Stimulated activated CD4-positive, alpha-beta T cell treated with anti-CD3 and anti-CD28 coated beads, Interleukin-1b, Interleukin-23, amount 100 ng/mL, for 24 hours (primary cell): ENCODE results near the gene DNAJC1.
"Not testable (repeated sequence)": the region's sequence is repeated elsewhere in the genome, so short reads cannot be mapped to it uniquely, and the experiment has no call there.

Experiments
- DNase-seq, 4 experiments: peaks; one replicate each; pipeline ENCODE4 v3.0.0-alpha.2; 2020; ENCODE audit warnings: low read depth in 4 of 4, low spot score in 1 of 4

The DNAJC1 gene, protein sequence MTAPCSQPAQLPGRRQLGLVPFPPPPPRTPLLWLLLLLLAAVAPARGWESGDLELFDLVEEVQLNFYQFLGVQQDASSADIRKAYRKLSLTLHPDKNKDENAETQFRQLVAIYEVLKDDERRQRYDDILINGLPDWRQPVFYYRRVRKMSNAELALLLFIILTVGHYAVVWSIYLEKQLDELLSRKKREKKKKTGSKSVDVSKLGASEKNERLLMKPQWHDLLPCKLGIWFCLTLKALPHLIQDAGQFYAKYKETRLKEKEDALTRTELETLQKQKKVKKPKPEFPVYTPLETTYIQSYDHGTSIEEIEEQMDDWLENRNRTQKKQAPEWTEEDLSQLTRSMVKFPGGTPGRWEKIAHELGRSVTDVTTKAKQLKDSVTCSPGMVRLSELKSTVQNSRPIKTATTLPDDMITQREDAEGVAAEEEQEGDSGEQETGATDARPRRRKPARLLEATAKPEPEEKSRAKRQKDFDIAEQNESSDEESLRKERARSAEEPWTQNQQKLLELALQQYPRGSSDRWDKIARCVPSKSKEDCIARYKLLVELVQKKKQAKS

DNA sequence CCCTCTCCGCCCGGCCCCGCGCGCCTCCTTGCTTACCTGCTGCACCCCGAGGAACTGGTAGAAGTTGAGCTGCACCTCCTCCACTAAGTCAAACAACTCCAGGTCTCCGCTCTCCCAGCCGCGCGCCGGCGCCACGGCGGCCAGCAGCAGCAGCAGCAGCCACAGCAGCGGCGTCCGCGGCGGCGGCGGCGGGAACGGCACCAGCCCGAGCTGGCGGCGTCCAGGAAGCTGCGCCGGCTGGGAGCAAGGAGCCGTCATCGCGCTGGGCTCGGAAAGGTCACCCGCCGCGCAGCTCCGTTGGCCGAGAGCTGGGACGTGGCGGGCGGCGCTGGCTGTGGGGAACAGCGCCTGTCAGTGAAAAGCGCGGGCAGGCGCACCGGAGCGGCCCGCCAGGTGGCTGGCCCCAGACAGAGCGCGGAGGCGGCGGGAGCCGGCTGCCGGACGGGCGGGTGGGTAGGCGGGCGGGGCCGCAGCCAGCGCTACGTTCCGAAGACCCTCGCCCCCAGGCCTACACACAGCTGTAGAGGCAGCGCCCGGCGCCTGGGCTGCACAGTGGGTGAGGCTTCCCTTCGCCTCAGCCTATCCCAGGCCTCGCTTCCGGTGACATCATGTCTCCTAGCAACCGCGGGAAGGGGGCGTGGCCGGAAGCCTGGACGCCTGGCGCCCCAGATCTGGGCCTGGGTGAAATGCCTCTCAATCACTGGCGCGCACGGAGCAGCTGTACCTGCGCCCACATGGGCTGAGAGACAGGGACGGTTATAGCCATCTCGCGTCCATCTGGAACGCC, at the start of gene DNAJC1:
Gene DNAJC1 (minus strand): TSS at position 554 of the 787 bp plus-strand sequence. CDS start 296 bp downstream, at position 258.
- DNase-seq = peak; percentile 98

DNA sequence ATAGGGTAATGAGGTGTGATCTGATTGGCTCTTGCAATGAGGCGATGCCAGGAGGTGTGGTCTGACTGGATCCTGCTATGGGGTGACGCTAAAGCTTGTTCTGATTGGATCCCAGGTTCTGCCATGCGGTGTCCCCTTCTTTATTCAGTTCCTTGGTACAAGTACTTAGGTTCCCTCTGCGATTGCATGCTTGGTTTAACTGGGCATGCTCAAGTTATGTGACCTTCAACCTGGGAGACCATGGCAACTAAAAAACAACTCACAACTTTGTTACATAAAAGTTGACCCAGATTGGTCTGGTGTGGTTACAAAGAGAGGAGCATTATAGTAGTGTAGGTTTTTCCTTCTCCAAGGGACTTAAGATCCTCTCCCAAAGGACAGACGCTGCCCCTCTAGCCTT, 49.5 kb upstream of the DNAJC1 start:
- DNase-seq = no peak

GRCh38 chr10:22049635-22050034, 46.1 kb upstream of the DNAJC1 start:
- no peak for DNase-seq

- no peak for DNase-seq
Observed at GRCh38 chr10:22047812-22048211, 44.3 kb upstream of the DNAJC1 start.

DNA sequence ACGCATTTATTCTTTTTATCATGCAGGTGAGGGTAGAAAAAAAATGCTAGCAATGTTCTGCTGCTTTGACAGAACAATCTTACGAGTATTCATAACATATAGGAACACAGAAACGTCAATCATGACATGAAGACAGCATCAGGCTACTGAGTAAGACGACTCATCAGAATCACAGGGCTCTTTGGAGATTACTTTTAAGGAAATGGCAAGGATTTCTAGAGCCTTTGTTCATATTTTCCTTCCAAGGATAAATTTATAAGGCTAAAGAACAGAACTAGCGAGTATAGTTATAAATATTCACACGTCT, 39.8 kb upstream of the DNAJC1 start:
- no peak for DNase-seq

GRCh38 chr10:22042557-22043326, 39.2 kb upstream of the DNAJC1 start:
- DNase-seq = no peak

DNA sequence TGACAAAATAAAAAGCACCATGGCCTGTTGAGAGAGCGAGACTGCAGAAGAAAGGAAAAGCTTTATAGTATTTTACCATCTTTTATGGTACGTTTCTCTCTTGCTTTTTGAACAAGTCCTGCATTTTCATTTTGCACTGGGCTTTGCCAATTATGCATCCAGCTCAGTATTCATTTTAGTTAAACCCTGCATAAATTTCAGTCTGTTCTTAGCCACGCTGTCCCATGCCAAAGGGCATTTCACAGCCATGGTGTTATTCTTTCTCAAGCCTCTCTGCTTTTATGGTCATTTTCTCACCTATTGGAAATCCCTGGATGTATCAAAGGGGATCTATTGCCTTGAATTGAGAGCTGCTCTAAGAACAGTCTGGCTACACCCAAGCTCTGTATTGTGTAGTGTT, 30.8 kb upstream of the DNAJC1 start:
- no peak for DNase-seq

DNA sequence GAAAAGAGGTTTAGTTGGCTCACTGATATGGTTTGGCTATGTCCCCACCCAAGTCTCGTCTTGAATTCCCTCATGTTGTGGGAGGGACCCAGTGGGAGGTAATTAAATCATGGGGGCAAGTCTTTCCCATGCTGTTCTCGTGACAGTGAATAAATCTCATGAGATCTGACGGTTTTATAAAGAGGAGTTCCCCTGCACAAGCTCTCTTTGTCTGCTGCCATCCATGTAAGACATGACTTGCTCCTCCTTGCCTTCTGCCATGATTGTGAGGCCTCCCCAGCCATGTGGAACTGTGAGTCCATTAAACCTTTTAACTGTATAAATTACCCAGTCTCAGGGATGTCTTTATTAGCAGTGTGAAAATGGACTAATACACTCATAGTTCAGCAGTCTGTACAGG, 28.7 kb upstream of the DNAJC1 start:
- not testable (repeated sequence) for DNase-seq

GRCh38 chr10:22030421-22030820, 26.9 kb upstream of the DNAJC1 start:
- no peak for DNase-seq

DNA sequence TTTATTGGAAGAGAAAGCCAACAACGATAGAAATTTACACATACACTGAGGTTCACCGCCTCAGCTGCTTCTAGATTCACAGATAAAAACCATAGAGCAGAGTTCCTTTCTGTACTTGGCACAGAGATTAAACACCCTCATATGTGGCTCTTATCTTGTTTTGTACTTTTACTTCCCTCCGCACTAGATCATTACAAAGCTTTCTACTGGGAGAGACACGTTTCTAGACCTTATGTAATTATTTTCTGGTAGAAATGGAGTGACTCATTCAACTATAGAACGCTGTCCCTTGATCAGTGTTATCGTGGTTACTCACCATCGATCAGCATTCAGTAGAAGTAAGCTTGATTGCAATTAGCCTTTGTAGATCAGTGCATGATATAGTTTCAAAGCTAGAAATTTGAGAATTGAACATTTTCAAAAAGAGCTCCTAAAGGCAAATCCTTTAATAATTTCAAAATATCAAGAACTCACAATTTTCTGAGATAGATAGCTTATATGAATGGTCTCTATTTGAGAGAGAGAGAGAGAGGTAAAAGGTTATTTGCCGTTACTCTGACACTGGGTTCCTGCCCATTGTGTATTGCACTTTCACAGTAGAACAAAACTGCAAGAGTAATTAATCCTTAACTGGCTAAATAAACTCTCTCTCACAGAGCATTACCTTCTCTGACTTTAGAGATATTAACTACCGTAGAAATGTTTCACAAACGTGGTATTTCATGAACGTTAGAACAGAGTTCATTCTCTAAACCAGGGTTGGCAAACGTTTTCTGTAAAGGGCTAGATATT, 26.1 kb upstream of the DNAJC1 start:
- DNase-seq = no peak

- no peak for DNase-seq
Observed at GRCh38 chr10:22027364-22028238, 24.1 kb upstream of the DNAJC1 start.

DNA sequence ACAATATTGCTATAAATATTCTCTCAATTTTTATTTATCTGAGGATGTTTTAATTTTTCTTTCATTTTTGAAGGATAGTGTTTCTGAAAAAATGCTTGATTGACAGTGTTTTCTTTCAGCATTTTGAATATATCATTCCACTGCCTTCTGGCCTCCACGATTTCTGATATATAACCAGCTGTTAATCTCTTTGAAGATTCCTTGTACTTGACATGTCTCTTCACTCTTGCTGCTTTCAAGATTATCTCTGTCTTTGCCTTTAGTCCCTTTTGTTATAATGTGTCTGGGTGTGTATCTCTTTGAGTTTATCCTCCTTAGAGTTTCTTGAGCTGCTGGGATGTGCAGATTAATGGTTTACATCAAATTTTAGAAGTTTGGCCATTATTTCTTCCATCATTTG, 22.8 kb upstream of the DNAJC1 start:
- DNase-seq = no peak

GRCh38 chr10:22023508-22023907, 20.0 kb upstream of the DNAJC1 start:
- DNase-seq = no peak

- DNase-seq = peak in 2 of 4 experiments; percentile 23 to 46
Observed at GRCh38 chr10:22022257-22023032, 18.9 kb upstream of the DNAJC1 start.

- DNase-seq = not testable (repeated sequence)
Observed at GRCh38 chr10:22021144-22021543, 17.6 kb upstream of the DNAJC1 start.

DNA sequence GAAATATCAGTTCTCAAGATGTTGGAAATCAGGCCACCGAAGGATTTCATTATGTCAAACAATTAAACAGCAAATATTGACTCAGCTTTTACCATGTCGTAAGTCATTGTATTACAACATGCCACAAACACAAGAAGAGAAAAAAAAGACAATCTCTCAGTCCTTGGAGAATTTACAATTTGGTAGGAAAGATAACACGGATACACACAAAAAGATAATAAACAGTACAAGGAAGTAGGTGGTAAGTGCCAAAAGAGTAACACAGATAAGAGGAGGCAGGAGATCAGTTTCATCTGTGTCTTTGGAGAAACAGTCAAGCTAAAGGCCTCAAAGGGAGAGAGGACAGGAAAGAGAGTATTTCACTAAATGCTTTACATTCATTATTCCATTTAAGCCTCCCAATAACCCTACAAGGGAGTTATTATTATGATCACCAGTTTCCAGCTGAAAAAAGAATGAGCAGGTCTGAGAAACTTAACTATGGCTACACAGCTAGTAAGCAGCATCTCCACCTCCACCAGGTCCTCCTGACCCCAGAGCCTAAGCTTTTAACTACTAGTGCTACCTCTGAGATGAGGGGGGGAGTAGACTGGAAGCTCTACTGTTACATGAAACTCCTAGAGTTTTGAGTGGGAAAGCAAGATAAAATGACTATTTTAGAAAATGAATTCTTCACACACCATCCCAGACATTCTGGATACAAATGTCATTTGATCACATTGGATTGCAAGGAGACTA, 13.9 kb upstream of the DNAJC1 start:
- DNase-seq = no peak

DNA sequence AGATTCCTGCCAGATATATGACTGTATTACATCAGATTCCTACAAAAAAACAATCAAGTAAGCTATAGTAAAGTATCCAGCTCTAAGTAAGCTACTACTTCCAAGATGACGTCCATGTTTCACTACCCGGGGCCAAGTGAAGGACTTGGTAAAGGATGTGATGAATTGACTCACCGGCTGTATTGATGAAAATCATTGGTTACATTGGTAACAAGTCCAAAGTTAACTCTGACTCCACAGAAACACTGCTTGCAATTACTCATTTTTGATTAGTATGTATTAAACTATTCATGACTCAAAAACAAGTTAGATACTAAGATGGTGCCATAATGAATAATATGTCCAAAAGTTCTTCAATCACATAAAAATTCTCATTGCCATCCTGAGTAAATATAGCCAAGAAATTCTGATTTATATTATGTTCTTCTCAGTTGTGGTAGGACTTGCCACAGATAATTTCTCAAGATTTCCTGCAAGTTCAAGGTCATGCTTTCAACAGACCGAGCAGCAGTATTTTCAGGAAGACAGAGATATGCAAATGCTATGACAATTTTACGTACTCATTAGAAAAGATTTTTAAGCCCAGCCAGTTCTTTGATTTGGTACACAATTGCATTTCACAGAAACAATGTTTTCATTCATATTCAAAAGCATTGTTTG, 12.6 kb upstream of the DNAJC1 start:
- no peak for DNase-seq

- no peak for DNase-seq
Observed at GRCh38 chr10:22010973-22011408, 7.5 kb upstream of the DNAJC1 start.
